ENCODE measurements around the gene ARHGAP29.
A peak's percentile ranks its signal among the peaks of the same experiment; 100 is the strongest.

The ARHGAP29 gene

GRCh38 chr1:94234615-94235014 is 2.8 kb downstream of the ARHGAP29 start:
- DNase-seq (ENCODE audit: low spot score): no peak

DNA sequence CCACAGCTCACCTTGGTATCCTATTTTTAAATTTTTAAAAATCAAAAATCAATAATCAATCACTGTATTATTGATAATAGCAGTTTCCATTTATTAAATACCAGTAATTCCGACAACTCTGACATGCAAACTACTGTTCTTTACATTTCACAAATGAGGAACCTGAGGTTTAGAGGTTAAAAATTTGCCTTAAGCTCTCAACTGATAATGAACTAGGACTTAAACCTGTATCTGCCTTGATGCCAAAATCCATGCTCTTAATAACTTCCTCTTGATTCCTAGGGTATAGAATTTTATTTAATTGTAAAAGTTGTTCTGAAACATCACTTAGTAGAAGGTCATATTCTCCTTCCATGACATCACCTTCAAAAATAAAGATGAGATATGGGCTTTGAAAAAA is 5.6 kb downstream of the ARHGAP29 start:
- no peak for DNase-seq (ENCODE audit: low spot score)

- no peak for DNase-seq (ENCODE audit: low spot score)
Measured at GRCh38 chr1:94230920-94231319, 6.5 kb downstream of the ARHGAP29 start.

- DNase-seq (ENCODE audit: low spot score): no peak
Measured at GRCh38 chr1:94228640-94229375, 8.6 kb downstream of the ARHGAP29 start.

- DNase-seq (ENCODE audit: low spot score): no peak
Measured at GRCh38 chr1:94227624-94228023, 9.8 kb downstream of the ARHGAP29 start.

DNA sequence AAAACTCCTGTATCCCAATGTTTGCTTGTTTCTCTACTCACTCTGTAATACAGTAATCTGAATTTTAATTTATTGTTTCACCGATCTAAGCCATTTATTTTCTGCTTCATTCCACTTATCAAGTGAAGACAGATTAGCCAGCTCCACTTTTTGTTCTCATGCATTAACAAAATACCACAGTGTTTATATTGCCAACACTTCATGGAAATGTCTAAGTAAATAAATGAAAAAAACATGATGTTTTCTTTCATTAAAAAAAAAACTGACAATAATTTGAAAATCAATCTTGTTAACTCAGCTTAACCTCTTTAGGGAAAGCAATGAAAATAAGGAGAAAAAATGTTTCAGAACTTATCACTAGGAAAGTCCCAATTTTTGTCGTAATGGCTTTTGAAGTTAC is 11.5 kb downstream of the ARHGAP29 start:
- no peak for DNase-seq (ENCODE audit: low spot score)

DNA sequence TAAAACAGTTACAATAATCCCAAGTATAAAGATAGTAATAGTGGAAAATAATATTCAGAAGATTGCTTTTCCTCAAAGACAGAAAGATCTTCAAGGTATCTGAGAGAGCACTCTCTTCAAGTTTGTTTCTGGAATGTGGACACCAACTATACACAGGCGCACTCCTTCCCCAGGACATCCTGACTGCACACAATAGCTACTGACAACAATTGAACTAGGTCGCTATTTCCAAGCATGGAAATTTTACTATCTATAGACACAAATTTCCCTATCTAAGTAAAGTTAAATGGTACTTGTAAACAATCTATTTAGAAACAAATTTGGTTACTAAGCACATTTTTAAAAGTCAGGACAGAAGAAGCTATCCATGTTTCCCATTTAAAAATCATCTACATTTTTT is 19.1 kb downstream of the ARHGAP29 start:
- DNase-seq (ENCODE audit: low spot score): no peak

- no peak for DNase-seq (ENCODE audit: low spot score)
Measured at GRCh38 chr1:94215955-94216354, 21.4 kb downstream of the ARHGAP29 start.

GRCh38 chr1:94209982-94210381 is 27.4 kb downstream of the ARHGAP29 start:
- DNase-seq (ENCODE audit: low spot score): no peak

GRCh38 chr1:94209425-94209824 is 28.0 kb downstream of the ARHGAP29 start:
- DNase-seq (ENCODE audit: low spot score): peak; percentile 68

GRCh38 chr1:94207695-94208094 is 29.7 kb downstream of the ARHGAP29 start:
- no peak for DNase-seq (ENCODE audit: low spot score)

- no peak for DNase-seq (ENCODE audit: low spot score)
Measured at GRCh38 chr1:94205639-94206038, 31.7 kb downstream of the ARHGAP29 start.

- DNase-seq (ENCODE audit: low spot score): no peak
Measured at GRCh38 chr1:94202241-94202640, 35.1 kb downstream of the ARHGAP29 start.

DNA sequence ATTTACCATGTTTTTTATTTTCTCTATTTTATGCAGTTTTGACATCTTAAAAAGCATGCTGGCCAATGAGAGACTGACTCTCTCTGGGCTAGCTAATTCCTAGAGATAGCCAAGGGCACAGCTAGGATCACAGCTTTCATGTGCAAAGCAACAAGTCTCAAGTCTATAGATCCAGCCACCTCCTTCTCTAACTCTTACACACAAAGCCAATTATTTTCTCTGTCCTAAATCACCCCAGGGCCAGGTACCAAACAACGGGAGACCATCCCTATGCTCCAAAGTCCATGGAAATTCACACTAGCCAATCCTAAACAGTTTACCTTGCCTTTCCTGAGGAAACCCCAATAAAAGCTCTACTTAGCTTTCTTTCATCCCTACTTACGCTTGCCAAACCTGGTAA is 38.0 kb downstream of the ARHGAP29 start:
- no peak for DNase-seq (ENCODE audit: low spot score)

DNA sequence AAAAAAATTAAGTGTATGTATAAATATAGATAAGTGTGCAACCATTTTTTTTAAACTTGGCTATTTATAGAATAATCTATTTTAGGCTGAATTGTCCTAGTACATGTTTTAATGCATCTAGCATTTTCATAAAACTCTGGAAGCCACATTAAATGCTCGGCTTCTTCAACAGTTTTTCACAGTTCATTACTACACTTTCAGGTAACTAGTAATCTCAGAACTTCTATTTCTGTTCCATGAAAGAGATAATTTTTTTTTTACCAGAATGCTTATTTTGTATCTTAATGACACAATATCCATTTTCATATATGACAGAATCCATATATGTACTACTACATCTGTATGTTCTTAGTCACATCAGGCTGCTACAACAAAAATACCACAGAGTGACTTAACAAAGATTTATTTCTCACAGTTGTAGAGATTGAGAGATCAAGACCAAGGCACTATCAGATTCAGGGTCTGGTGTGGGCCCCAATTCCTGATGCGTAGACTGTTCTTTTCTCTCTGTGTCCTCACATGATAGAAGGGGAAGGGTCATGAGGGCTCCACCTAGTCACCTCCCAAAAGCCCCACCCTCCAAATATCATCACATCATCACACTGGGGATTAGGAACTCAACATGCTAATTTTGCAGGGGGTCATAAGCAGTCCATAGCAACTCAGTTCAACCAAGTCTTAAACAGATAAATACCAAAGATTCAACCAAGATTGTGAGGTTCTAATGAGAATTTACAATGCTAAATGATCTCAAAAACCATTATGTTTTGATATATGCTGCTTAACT is 43.1 kb downstream of the ARHGAP29 start:
- DNase-seq (ENCODE audit: low spot score): no peak

- no peak for DNase-seq (ENCODE audit: low spot score)
Measured at GRCh38 chr1:94193128-94193527, 44.3 kb downstream of the ARHGAP29 start.

GRCh38 chr1:94191216-94191615 is 46.2 kb downstream of the ARHGAP29 start:
- DNase-seq (ENCODE audit: low spot score): no peak

GRCh38 chr1:94186946-94187345 is 50.4 kb downstream of the ARHGAP29 start:
- DNase-seq (ENCODE audit: low spot score): no peak

- no peak for DNase-seq (ENCODE audit: low spot score)
Measured at GRCh38 chr1:94183197-94183815, 54.1 kb downstream of the ARHGAP29 start.

DNA sequence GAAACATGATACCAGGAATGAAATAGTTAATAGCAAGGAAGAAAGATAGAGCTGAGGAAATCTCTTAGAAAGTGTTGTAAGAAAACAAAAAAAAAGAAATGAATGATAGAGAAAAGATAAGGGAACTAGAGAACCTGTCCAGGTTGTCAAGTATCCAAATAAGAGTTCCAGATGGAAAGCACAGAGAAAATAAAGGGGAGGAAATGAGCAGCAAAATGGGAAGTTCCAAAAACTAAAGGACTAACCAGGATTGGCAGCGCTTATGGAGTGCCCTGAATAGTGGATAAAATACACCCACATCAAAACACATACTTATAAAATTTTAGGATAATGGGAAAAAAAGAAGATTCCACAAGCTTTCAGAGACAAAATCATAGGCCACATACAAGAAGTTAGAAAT is 55.2 kb downstream of the ARHGAP29 start:
- no peak for DNase-seq (ENCODE audit: low spot score)

- DNase-seq (ENCODE audit: low spot score): no peak
Measured at GRCh38 chr1:94180650-94181049, 56.7 kb downstream of the ARHGAP29 start.

GRCh38 chr1:94178901-94179300 is 58.5 kb downstream of the ARHGAP29 start:
- no peak for DNase-seq (ENCODE audit: low spot score)

- no peak for DNase-seq (ENCODE audit: low spot score)
Measured at GRCh38 chr1:94169126-94169525, 68.3 kb downstream of the ARHGAP29 start.

Measured in AG20443 (cell line).